NOMO-1 treated with DMSO at 0.1 percent for 48 hours (cell line): Measurements from ENCODE around the gene STS.

Source experiments
- DNase-seq: peaks from one replicate; lab custom pipeline; 2025; ENCODE audit not compliant: unreplicated experiment; lab: John Stamatoyannopoulos, UW

STS gene, protein sequence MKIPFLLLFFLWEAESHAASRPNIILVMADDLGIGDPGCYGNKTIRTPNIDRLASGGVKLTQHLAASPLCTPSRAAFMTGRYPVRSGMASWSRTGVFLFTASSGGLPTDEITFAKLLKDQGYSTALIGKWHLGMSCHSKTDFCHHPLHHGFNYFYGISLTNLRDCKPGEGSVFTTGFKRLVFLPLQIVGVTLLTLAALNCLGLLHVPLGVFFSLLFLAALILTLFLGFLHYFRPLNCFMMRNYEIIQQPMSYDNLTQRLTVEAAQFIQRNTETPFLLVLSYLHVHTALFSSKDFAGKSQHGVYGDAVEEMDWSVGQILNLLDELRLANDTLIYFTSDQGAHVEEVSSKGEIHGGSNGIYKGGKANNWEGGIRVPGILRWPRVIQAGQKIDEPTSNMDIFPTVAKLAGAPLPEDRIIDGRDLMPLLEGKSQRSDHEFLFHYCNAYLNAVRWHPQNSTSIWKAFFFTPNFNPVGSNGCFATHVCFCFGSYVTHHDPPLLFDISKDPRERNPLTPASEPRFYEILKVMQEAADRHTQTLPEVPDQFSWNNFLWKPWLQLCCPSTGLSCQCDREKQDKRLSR

GRCh38 chrX:7147413-7147977 is at the start of gene STS:
TSS of gene STS (plus strand) at chrX:7147712. CDS start at chrX:7253200, 105,488 bp downstream.
- DNase-seq = peak; percentile 48

- no peak for DNase-seq
These were observed 47.5 kb upstream of the STS start for GRCh38 chrX:7100022-7100421.

DNA sequence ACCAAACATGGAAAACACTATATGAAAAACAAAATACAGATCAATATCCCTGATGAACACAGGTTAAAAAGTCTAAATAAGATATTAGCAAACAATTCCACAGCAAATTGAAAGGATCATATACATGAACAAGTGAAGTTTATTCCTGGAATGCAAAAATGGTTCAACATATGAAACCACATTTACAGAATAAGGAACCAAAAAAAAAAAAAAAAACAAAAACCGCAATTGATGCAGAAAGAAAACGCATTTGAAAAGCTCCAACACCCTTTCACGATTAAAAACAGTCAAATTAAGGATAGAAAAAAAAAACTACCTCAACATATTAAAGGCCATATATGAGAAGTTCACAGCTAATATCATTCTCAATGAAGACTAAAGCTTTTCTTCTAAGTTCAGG is 45.4 kb upstream of the STS start:
- no peak for DNase-seq

GRCh38 chrX:7106649-7107048 is 40.9 kb upstream of the STS start:
- DNase-seq = no peak

- no peak for DNase-seq
These were observed 39.5 kb upstream of the STS start for GRCh38 chrX:7108030-7108429.

DNA sequence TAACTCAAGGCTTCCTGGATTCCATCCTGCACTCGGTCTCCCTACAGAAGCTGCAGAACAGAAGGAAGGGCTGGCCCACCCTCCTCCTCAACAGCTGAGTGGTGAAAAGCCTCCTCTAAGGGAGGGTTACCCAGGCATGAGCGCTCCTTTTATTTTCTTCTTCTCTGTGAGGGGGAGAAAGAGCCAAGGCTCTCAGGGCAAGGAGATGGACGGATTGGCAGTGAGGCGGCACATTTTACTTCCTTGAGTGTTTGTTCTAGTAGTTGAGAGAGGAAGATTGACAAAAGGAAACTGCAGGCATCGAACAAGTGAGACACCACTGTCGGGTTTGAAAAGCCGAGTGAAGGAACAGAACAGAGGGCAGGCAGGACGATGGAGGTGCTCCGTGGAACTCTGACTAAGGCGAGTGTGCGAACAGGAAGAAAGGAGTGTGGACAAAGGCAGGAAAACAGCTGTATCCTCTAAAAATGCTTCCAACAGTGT is 38.4 kb upstream of the STS start:
- DNase-seq = no peak

- DNase-seq = no peak
These were observed 37.4 kb upstream of the STS start for GRCh38 chrX:7109838-7110793.

DNA sequence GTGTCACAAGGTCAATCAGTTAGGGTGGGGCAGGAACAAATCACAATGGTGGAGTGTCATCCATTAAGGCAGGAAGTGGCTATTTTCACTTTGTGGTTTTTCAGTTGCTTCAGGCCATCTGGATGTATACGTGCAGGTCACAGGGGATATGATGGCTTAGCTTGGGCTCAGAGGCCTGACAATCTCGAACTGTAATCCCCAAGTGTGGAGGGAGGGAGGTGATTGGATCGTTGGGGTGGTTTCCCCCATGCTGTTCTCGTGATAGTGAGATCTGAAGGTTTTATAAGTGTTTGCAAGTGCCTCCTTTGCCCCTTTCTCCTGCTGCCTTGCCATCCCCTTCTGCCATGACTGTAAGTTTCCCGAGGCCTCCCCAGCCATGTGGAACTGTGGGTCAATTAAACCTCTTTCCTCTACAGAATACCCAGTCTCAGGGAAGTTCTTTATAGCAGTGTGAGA is 36.7 kb upstream of the STS start:
- peak; percentile 70 for DNase-seq

- no peak for DNase-seq
These were observed 36.0 kb upstream of the STS start for GRCh38 chrX:7111518-7111917.

DNA sequence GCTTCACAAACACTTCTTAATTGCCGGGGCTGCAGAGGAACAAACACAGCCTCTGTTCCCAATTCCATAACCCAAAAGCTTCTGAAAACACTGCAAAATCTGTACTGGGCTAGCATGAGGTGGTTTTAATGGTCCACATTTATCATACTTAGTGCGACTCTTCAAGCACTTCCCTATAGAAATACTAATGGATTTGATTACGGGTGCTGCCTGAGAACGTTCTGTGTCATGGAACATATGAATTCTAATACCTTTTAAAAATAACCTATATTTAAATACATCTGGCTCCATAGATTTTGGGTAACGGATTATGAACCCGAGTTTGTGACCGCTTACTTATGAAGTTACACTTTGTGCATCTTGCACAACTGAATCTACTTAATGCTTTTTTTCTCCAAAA is 35.4 kb upstream of the STS start:
- no peak for DNase-seq

- DNase-seq = no peak
These were observed 32.0 kb upstream of the STS start for GRCh38 chrX:7115557-7115956.

GRCh38 chrX:7116081-7116480 is 31.4 kb upstream of the STS start:
- no peak for DNase-seq

GRCh38 chrX:7117587-7117986 is 29.9 kb upstream of the STS start:
- no peak for DNase-seq

DNA sequence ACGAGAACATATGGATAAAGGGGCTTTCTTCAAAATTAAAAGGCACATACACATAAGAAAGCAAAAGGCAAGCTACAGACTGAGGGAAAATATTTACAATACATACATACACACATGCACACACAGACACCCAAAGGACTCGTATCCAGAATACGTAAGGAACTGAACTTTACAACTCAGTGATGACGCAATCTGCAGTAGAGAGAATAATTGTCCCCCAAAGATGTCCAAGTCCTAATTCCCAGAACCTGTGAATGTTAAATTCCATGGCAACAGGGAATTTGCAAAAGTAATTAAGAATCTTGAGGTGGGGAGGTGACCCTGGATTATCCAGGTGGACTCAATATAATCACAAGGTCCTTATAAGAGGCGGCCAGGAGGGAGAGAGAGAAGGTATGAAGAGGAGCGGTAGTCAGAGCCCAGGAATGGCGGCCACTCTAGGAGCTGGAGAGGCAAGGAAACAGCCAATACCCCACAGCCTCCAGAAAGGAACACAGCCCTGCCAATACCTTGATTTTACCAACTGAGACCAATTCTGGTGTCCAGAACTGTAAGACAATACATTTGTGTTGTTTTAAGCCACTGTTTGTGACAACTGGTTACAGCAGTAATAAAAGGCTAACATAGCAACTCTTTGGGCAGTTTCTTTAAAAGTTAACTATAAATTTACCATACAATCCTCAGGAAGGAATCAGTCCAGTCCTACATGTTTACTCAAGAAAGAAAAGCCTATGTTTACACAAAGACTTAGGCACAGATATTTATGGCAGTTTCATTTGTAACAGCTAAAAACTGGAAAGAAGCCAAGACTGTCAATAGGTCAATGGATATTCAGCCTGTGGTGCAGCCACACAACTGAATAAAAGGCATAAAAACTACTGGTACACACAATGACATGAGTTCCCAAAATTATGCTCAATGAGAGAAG is 27.3 kb upstream of the STS start:
- DNase-seq = no peak

DNA sequence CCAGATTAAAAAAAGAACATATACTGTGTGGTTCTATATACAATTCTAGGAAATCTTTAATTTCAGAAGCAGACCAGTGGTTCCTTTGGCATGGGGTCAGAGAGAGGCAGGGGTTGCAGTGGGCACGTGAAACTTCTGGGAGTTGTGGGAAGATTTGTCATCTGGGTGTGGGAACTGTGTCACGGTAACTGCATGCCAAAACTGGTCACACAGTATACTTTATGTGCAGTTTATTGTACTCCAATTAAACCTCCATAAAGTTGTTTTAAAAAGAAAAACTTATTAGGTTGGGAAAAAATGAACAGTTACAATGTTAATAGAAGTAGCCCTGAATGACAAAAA is 26.7 kb upstream of the STS start:
- DNase-seq = no peak

DNA sequence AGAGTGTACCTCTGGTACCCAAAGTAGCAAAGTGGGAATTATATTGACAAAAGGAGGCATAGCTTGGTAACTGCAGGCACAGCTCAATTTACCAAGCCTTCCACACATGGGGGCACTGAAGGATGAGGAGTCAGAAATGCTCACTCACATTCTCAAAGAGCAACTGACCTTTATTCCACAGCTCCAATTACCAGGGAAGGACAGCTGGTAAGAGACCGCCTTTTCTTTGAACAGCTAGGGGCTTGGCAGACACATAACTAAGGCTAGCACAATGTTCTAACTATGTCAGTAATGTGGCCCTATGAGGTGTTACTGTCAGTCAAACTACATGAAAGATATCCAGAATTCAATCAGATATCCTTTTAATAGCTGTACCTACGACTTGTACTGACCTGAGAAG is 20.5 kb upstream of the STS start:
- no peak for DNase-seq

- no peak for DNase-seq
These were observed 15.9 kb upstream of the STS start for GRCh38 chrX:7131621-7132020.

DNA sequence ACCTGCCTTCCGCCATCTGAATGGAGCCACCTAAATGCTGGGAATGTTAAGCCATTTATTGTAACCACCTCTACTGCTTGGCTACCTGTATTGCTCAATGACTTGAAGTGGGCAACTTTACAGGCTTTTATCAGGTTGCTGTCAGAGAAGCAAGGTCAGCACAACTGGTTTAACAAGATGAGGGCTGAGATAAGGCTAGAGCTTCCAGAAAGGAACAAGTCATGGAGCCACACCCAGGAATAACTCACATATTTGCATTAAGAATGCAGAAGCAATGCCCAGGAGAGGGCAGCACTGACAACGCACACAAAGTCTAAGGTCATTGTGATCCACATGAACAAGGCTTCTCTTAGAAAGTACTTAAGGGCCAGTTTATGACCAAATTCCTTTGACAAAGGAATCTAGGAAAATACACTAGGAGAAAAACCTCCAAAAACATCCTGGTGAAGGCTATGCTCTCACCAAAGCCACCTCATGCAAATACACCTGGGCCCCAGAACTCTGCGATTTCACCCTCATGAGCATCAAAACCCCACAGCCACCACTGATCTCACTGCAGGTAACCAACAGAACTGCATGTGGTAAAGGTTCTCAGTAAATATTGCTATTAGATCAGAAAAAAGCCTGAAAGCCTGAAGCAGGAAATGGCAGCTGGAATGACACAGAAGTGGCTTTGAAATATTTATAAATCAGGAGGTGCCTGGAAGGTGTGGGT is 15.0 kb upstream of the STS start:
- DNase-seq = peak; percentile 6

- peak; percentile 23 for DNase-seq
These were observed 14.5 kb upstream of the STS start for GRCh38 chrX:7133050-7133440.

DNA sequence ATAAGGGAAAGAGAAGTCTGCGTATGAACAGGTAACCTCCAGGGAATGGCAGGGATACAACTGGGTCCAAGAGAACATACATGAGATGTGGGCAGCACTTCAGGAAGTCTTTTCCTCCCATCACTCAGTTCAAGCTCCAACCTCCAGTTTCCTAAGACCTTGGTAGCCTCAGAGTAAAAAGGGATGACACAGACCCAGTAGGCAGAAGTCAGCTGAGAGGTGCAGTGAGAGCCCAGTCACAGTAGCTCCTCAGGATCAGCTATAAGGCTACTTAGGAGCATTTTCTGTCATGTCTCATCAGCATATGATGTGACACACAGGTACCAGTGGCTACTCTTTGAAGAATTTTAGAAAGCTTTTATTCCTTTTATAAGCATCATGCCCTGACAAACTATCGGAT is 12.5 kb upstream of the STS start:
- DNase-seq = no peak
